ENCODE data around the gene CEP131.

Gene CEP131

GRCh38 chr17:81191646-81192045 lies 31.1 kb downstream of the CEP131 start:
- ChIA-PET POLR2A (interaction anchor here (0.8 to 1.3 kb wide), 2 partner anchors 47 to 48 kb away, joined by 3 to 4 read pairs; partner anchors contain the start of genes NDUFAF8 and TEPSIN), CTCF (no interaction called here)
- TF ChIP-seq BHLHE40 (IDR thresholded peaks at IDR 0.05; ENCODE audit: borderline replicate concordance): no peak
- no peak for TF ChIP-seq ARNT (IDR thresholded peaks at IDR 0.05)
- no peak for TF ChIP-seq FOXK2 (IDR thresholded peaks at IDR 0.05)
- no peak for TF ChIP-seq CTBP1 (IDR thresholded peaks at IDR 0.05; ENCODE audit: borderline replicate concordance)
- TF ChIP-seq PKNOX1 (IDR thresholded peaks at IDR 0.05): no peak
- no peak for TF ChIP-seq FOXA1 (IDR thresholded peaks at IDR 0.05)
- TF ChIP-seq ZNF384 (IDR thresholded peaks at IDR 0.05): no peak
- TF ChIP-seq SUZ12 (IDR thresholded peaks at IDR 0.05): no peak
- no peak for TF ChIP-seq SP1 (IDR thresholded peaks at IDR 0.05)
- no peak for DNase-seq (ENCODE audit: extremely low spot score)

GRCh38 chr17:81191116-81191515 lies 31.6 kb downstream of the CEP131 start:
- TF ChIP-seq FOXK2 (IDR thresholded peaks at IDR 0.05) (no peak), FOXM1 (IDR thresholded peaks at IDR 0.05; ENCODE audit: borderline replicate concordance) (no peak), ARNT (IDR thresholded peaks at IDR 0.05) (no peak), SP1 (IDR thresholded peaks at IDR 0.05) (no peak), L3MBTL2 (conservative IDR thresholded peaks at IDR 0.05) (no peak), ELF4 (IDR thresholded peaks at IDR 0.05) (no peak), BHLHE40 (IDR thresholded peaks at IDR 0.05; ENCODE audit: borderline replicate concordance) (no peak), ZNF384 (IDR thresholded peaks at IDR 0.05) (no peak), FOXA1 (IDR thresholded peaks at IDR 0.05) (no peak), SUZ12 (IDR thresholded peaks at IDR 0.05) (no peak), PKNOX1 (IDR thresholded peaks at IDR 0.05) (no peak), LEF1 (IDR thresholded peaks at IDR 0.05; ENCODE audit: borderline replicate concordance) (no peak), TARDBP (IDR thresholded peaks at IDR 0.05) (no peak), CTBP1 (IDR thresholded peaks at IDR 0.05; ENCODE audit: borderline replicate concordance) (no peak), HDGF (IDR thresholded peaks at IDR 0.05; ENCODE audit: borderline replicate concordance) (no peak), NFRKB (IDR thresholded peaks at IDR 0.05) (no peak)
- CTCF ChIA-PET: interaction anchor here (0.9 kb wide), 1 partner anchor 10 kb away, joined by 3 read pairs; no protein-coding TSS in a partner anchor
- DNase-seq (ENCODE audit: extremely low spot score): no peak
- POLR2A ChIA-PET: interaction anchor here (1.3 kb wide), 1 partner anchor 48 kb away, joined by 4 read pairs; the partner anchor contains the start of genes NDUFAF8 and TEPSIN

- ChIA-PET POLR2A (interaction anchor here (1.3 kb wide), 1 partner anchor 48 kb away, joined by 4 read pairs; the partner anchor contains the start of genes NDUFAF8 and TEPSIN), CTCF (interaction anchor here (0.9 kb wide), 2 partner anchors 10 to 50 kb away, joined by 3 read pairs; no protein-coding TSS in a partner anchor)
- no peak for TF ChIP-seq ELF4 (IDR thresholded peaks at IDR 0.05)
- TF ChIP-seq ZNF384 (IDR thresholded peaks at IDR 0.05): no peak
- TF ChIP-seq CTBP1 (IDR thresholded peaks at IDR 0.05; ENCODE audit: borderline replicate concordance): no peak
- TF ChIP-seq L3MBTL2 (conservative IDR thresholded peaks at IDR 0.05): no peak
- TF ChIP-seq PKNOX1 (IDR thresholded peaks at IDR 0.05): no peak
- no peak for TF ChIP-seq HDGF (IDR thresholded peaks at IDR 0.05; ENCODE audit: borderline replicate concordance)
- TF ChIP-seq ARNT (IDR thresholded peaks at IDR 0.05): no peak
- TF ChIP-seq SP1 (IDR thresholded peaks at IDR 0.05): no peak
- no peak for TF ChIP-seq TARDBP (IDR thresholded peaks at IDR 0.05)
- no peak for TF ChIP-seq LEF1 (IDR thresholded peaks at IDR 0.05; ENCODE audit: borderline replicate concordance)
- TF ChIP-seq NFRKB (IDR thresholded peaks at IDR 0.05): no peak
- TF ChIP-seq FOXA1 (IDR thresholded peaks at IDR 0.05): no peak
- no peak for TF ChIP-seq BHLHE40 (IDR thresholded peaks at IDR 0.05; ENCODE audit: borderline replicate concordance)
- TF ChIP-seq FOXM1 (IDR thresholded peaks at IDR 0.05; ENCODE audit: borderline replicate concordance): no peak
- no peak for TF ChIP-seq SUZ12 (IDR thresholded peaks at IDR 0.05)
- TF ChIP-seq FOXK2 (IDR thresholded peaks at IDR 0.05): no peak
Measured at GRCh38 chr17:81190591-81190990, 32.2 kb downstream of the CEP131 start.

GRCh38 chr17:81189670-81190530 lies 32.9 kb downstream of the CEP131 start:
- no peak for DNase-seq (ENCODE audit: extremely low spot score)
- ChIA-PET CTCF (interaction anchor here (0.9 kb wide), 1 partner anchor 49 kb away, joined by 3 read pairs; no protein-coding TSS in a partner anchor), POLR2A (interaction anchor here (0.6 to 1.3 kb wide), 2 partner anchors 11 to 49 kb away, joined by 3 to 4 read pairs; partner anchors contain the start of genes NDUFAF8 and TEPSIN)
- no peak for TF ChIP-seq SUZ12 (IDR thresholded peaks at IDR 0.05)
- no peak for TF ChIP-seq CTBP1 (IDR thresholded peaks at IDR 0.05; ENCODE audit: borderline replicate concordance)
- TF ChIP-seq FOXM1 (IDR thresholded peaks at IDR 0.05; ENCODE audit: borderline replicate concordance): no peak
- TF ChIP-seq TARDBP (IDR thresholded peaks at IDR 0.05): no peak
- no peak for TF ChIP-seq HDGF (IDR thresholded peaks at IDR 0.05; ENCODE audit: borderline replicate concordance)
- no peak for TF ChIP-seq SP1 (IDR thresholded peaks at IDR 0.05)
- TF ChIP-seq ELF4 (IDR thresholded peaks at IDR 0.05): no peak
- no peak for TF ChIP-seq BHLHE40 (IDR thresholded peaks at IDR 0.05; ENCODE audit: borderline replicate concordance)
- TF ChIP-seq ARNT (IDR thresholded peaks at IDR 0.05): no peak
- TF ChIP-seq NFRKB (IDR thresholded peaks at IDR 0.05): no peak
- no peak for TF ChIP-seq FOXK2 (IDR thresholded peaks at IDR 0.05)
- TF ChIP-seq PKNOX1 (IDR thresholded peaks at IDR 0.05): no peak
- TF ChIP-seq L3MBTL2 (conservative IDR thresholded peaks at IDR 0.05): no peak

More at GRCh38 chr17:81190591-81190990, 32.2 kb downstream of the CEP131 start:
- no peak for DNase-seq (ENCODE audit: extremely low spot score)
